ENCODE data around the gene LZIC. TPM values are rescaled to one million over a fixed set of nuclear protein-coding genes. Genes with fewer than 3 reads are reported as not detected.

The LZIC gene
- total RNA-seq, 1 donor from 2014 or later = 23.3 TPM

DNA sequence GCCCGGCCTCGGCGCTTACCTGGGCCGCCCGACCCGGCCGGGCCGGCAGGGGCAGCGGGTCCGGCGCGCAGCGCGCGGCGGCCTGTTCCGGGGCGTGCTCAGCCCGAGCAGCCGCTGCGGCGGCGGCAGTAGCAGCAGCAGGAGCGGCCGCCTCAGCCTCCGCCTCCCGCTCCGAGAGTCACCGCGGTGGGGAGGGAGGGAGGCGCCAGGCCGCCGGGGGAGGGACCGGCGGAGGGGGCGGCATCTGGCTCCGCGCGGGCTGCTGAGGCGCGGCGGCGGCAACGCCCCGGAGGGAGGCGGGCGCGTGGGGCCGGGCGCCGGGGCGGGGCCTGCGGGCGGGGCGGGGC is 33.1 kb downstream of the LZIC start, which contains the start of gene CTNNBIP1:
Gene CTNNBIP1, minus strand, starts transcription at position 194 of the 347 bp plus-strand sequence. CDS start 38,205 bp downstream, outside the sequence.
- DNase-seq (no peak), ATAC-seq (no peak)
- Histone ChIP-seq H3K36me3 (peaks cover 4% of the 10 kb centered on the region), H3K4me1 (peaks cover 35% of the 10 kb centered on the region), H3K27ac (peak within 1 kb of the TSS; percentile 98), H3K9me3 (no peaks in the 10 kb centered on the region), H3K27me3 (ENCODE audit: low read depth) (no peaks in the 10 kb centered on the region), H3K4me3 (peak within 1 kb of the TSS; percentile 84)
- intact Hi-C loops (cut with DNase I) = no loop called here
- TF ChIP-seq, protein P1, sequence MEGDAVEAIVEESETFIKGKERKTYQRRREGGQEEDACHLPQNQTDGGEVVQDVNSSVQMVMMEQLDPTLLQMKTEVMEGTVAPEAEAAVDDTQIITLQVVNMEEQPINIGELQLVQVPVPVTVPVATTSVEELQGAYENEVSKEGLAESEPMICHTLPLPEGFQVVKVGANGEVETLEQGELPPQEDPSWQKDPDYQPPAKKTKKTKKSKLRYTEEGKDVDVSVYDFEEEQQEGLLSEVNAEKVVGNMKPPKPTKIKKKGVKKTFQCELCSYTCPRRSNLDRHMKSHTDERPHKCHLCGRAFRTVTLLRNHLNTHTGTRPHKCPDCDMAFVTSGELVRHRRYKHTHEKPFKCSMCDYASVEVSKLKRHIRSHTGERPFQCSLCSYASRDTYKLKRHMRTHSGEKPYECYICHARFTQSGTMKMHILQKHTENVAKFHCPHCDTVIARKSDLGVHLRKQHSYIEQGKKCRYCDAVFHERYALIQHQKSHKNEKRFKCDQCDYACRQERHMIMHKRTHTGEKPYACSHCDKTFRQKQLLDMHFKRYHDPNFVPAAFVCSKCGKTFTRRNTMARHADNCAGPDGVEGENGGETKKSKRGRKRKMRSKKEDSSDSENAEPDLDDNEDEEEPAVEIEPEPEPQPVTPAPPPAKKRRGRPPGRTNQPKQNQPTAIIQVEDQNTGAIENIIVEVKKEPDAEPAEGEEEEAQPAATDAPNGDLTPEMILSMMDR (IDR thresholded peaks at IDR 0.05) = no peak

DNA sequence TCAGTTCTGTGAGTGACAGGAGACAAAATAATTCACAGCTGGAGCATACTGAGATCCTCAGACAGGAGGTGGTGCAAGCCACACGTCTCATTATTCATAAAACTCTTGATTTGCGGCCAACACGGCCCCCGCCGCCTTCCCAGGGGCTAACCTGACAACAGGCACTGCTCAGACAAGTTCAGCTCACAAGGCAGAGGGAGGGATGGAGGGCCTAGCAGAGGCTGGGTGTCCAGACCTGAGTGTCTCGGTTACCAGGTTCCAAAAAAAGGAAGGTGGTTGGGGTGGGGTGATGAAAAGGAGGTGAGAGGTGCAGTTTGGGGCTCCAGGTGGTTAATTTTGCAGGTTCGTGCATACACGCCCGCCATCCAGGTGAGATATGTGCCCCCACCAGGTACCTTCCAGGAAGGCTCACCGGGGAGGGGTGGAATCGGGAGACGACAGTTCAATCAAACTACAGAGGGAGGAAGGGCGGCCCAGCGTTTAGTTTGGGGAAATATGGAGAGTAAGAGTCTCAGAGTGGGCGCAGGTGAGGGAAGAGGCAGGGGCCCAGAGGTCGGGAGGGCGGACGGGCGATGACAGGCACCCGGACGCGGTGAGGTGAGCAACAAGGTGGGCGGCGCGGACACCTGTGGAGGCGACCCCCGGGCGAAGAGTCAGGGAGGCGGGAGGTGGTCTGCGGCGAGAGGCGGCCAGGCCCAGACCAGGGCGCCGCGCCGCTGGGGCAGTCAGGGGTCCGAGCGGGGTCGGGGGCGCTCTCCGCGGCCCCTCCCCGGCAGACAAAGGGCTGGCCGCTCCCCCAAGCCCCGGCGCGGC is 33.8 kb downstream of the LZIC start:
- H3K9me3 ChIP-seq = no peaks in the 10 kb centered on the region
- no peaks in the 10 kb centered on the region for H3K27me3 ChIP-seq (ENCODE audit: low read depth)
- H3K4me3 ChIP-seq = peak overlapping the region; percentile 84
- DNase-seq (peak; percentile 59), ATAC-seq (no peak)
- H3K4me1 ChIP-seq = peaks cover 35% of the 10 kb centered on the region
- peaks cover 4% of the 10 kb centered on the region for H3K36me3 ChIP-seq
- intact Hi-C loops (cut with DNase I) = no loop called here
- TF ChIP-seq, protein P1 (IDR thresholded peaks at IDR 0.05) = no peak
- H3K27ac ChIP-seq = peak overlapping the region; percentile 82

DNA sequence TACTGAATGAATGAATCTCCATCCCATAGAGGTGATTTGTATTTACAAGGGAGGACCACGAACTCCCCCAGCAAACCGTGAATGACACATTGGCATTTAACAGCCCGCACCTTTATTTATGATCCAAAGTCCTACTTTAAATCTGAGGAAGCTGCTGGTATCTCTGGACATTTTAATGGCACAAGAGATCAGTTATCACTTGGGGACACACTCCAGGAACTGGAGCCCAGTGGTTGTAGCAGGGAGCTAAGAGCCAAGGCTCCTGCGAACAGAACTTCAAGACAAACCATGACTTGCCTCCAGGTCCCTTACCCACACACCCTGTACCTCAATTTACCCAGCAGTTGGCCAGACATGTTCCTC is 34.3 kb downstream of the LZIC start:
- TF ChIP-seq, protein P1 (IDR thresholded peaks at IDR 0.05) = no peak
- H3K27ac ChIP-seq = peak overlapping the region; percentile 82
- peaks cover 4% of the 10 kb centered on the region for H3K36me3 ChIP-seq
- no peaks in the 10 kb centered on the region for H3K27me3 ChIP-seq (ENCODE audit: low read depth)
- peaks cover 35% of the 10 kb centered on the region for H3K4me1 ChIP-seq
- H3K4me3 ChIP-seq = peak overlapping the region; percentile 84
- intact Hi-C loops (cut with DNase I) = no loop called here
- DNase-seq = no peak
- no peaks in the 10 kb centered on the region for H3K9me3 ChIP-seq
- ATAC-seq = no peak

DNA sequence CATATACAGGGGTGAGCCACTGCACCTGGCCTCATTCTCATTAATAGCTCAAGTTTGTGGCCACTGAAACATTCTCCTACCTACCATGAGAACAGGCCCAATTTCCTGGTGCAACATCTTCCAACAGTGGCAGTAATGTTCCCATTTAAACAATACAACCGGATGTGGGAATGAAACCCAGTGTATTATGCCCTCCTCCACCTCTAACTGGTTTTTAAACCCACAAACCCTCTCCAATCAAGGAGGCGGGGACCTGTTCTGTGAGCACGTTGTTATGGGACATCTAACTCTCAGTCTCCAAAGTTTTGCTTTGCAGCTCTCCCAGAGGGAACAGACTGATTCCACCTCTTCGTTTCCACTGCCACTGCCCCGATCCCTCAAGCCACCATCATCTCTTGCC is 35.8 kb downstream of the LZIC start:
- H3K27me3 ChIP-seq (ENCODE audit: low read depth) = no peaks in the 10 kb centered on the region
- ATAC-seq (no peak), DNase-seq (no peak)
- no peaks in the 10 kb centered on the region for H3K9me3 ChIP-seq
- intact Hi-C loops (cut with DNase I) = no loop called here
- H3K36me3 ChIP-seq = peaks cover 4% of the 10 kb centered on the region
- H3K27ac ChIP-seq = no peak overlapping the region
- H3K4me1 ChIP-seq = peaks cover 41% of the 10 kb centered on the region
- TF ChIP-seq, protein P1 (IDR thresholded peaks at IDR 0.05) = no peak
- no peak overlapping the region for H3K4me3 ChIP-seq

DNA sequence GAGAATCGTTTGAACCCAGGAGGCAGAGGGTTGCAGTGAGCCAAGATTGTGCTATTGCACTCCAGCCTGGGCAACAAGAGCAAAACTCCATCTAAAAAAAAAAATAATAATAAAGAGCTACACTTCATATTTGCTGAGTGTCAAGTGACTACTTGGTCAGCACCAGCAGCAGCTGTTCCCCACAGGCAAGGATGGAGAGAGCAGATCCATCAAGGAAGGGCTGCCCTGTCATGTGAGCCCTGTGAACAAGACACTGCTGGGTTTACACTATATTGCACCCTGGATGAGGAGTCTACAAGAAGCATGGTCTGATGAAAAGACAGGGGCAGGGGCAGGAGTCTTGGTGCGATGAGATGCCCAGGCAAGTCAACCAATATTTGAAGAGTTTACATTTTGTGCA is 36.7 kb downstream of the LZIC start:
- intact Hi-C loops (cut with DNase I) = no loop called here
- TF ChIP-seq, protein P1 (IDR thresholded peaks at IDR 0.05) = no peak
- Histone ChIP-seq H3K9me3 (no peaks in the 10 kb centered on the region), H3K4me1 (peaks cover 46% of the 10 kb centered on the region), H3K27ac (no peak overlapping the region), H3K4me3 (no peak overlapping the region), H3K27me3 (ENCODE audit: low read depth) (no peaks in the 10 kb centered on the region), H3K36me3 (peaks cover 4% of the 10 kb centered on the region)
- DNase-seq = no peak
- ATAC-seq = no peak

Measured in lower lobe of right lung (tissue), 2 donors.